A673 (cell line): Measurements from ENCODE around the gene BHLHA9. TPM values are rescaled to one million over a fixed set of nuclear protein-coding genes. Genes with fewer than 3 reads are reported as not detected.

Experiments
- BruUV-seq: library from RNA; stranded (reverse); fragments of 400-500 nt; replicated peaks from 2 replicates; lab custom pipeline; 2021; lab: Mats Ljungman, UMichigan
- CTCF ChIA-PET: fragments of 300-600 bp; sonication (Branson Sonifier 250); formaldehyde crosslinking; loops from one replicate; lab custom pipeline; 2022; ENCODE audit warnings: antibody characterized with exemption; lab: Charles Lee
- POLR2A ChIA-PET: fragments of 300-600 bp; sonication (Branson Sonifier 250); formaldehyde crosslinking; loops from one replicate; lab custom pipeline; 2022; ENCODE audit warnings: antibody characterized with exemption; ENCODE audit not compliant: low non-redundant PET; lab: Charles Lee
- DNase-seq: peaks from one replicate; pipeline ENCODE4 v3.0.0-alpha.2; 2015; ENCODE audit warnings: low spot score
- H3K27ac ChIP-seq: fragments of 200-600 bp; sonication (generic); 2 replicates; pipeline ENCODE4 v1.5.1; 2016; ENCODE audit warnings: mixed run types, low read depth, mild to moderate bottlenecking, mixed read lengths, antibody characterized with exemption, low read length; ENCODE audit not compliant: poor library complexity, severe bottlenecking
- H3K27me3 ChIP-seq: fragments of 200-600 bp; sonication (generic); replicated peaks from 2 replicates; pipeline ENCODE4 v1.6.1; 2017; ENCODE audit warnings: mixed run types, low read depth, mild to moderate bottlenecking, mixed read lengths, antibody characterized with exemption, low read length; ENCODE audit not compliant: insufficient read depth, poor library complexity
- H3K36me3 ChIP-seq: fragments of 200-600 bp; sonication (generic); 2 replicates; pipeline ENCODE4 v1.6.1; 2016; ENCODE audit warnings: mixed run types, mild to moderate bottlenecking, mixed read lengths, antibody characterized with exemption, low read length; ENCODE audit not compliant: insufficient read depth, poor library complexity, severe bottlenecking
- H3K4me1 ChIP-seq: fragments of 200-600 bp; sonication (generic); 2 replicates; pipeline ENCODE4 v1.6.1; 2017; ENCODE audit warnings: mixed run types, mild to moderate bottlenecking, mixed read lengths, antibody characterized with exemption, low read length; ENCODE audit not compliant: insufficient read depth, poor library complexity, severe bottlenecking
- H3K4me3 ChIP-seq: fragments of 200-600 bp; sonication (generic); 2 replicates; pipeline ENCODE4 v1.5.1; 2016; ENCODE audit warnings: low read depth, mixed run types, mild to moderate bottlenecking, mixed read lengths, low read length; ENCODE audit not compliant: poor library complexity, severe bottlenecking
- H3K9me3 ChIP-seq: fragments of 200-600 bp; sonication (generic); 2 replicates; pipeline ENCODE4 v1.6.1; 2016; ENCODE audit warnings: mixed run types, low read depth, mild to moderate bottlenecking, mixed read lengths, antibody characterized with exemption, low read length; ENCODE audit not compliant: poor library complexity, severe bottlenecking
- CTCF ChIP-seq: fragments of 300-800, 200-600 bp; sonication (generic); conservative IDR thresholded peaks from 2 replicates; pipeline ENCODE4 v1.5.1; 2017; ENCODE audit warnings: low read depth, mild to moderate bottlenecking, antibody characterized with exemption, low read length, moderate library complexity, mixed read lengths
- EZH2 ChIP-seq: fragments of 200-600 bp; sonication (generic); IDR thresholded peaks from 2 replicates; pipeline ENCODE4 v1.6.1; 2017; ENCODE audit warnings: borderline replicate concordance, low read depth, mild to moderate bottlenecking, mixed read lengths, antibody characterized with exemption, low read length; ENCODE audit not compliant: poor library complexity, severe bottlenecking
- intact Hi-C: fragments of 100-400 bp; cut with micrococcal nuclease; formaldehyde crosslinking; loops from one replicate; pipeline ENCODE4 v1.10.0; 2022; ENCODE audit not compliant: unreplicated experiment
- total RNA-seq: library from RNA; stranded (reverse); gene quantifications from 2 replicates; pipeline ENCODE4 v1.2.3, GENCODE V29; 2021

The BHLHA9 gene
- total RNA-seq, 1 experiment from 2014 or later = not detected

GRCh38 chr17:1294157-1294717, 24.0 kb downstream of the BHLHA9 start:
- ChIA-PET CTCF (no interaction called here), POLR2A (no interaction called here)
- H3K27me3 ChIP-seq = no peaks in the 10 kb centered on the region
- no TSS peak for BruUV-seq
- no peak for DNase-seq
- intact Hi-C loops = no loop called here
- no peaks in the 10 kb centered on the region for H3K36me3 ChIP-seq
- no peaks in the 10 kb centered on the region for H3K9me3 ChIP-seq
- H3K4me1 ChIP-seq = no peaks in the 10 kb centered on the region
- TF ChIP-seq CTCF = no peak
- TF ChIP-seq EZH2 = no peak
- H3K27ac ChIP-seq = no peak overlapping the region
- no peak overlapping the region for H3K4me3 ChIP-seq

DNA sequence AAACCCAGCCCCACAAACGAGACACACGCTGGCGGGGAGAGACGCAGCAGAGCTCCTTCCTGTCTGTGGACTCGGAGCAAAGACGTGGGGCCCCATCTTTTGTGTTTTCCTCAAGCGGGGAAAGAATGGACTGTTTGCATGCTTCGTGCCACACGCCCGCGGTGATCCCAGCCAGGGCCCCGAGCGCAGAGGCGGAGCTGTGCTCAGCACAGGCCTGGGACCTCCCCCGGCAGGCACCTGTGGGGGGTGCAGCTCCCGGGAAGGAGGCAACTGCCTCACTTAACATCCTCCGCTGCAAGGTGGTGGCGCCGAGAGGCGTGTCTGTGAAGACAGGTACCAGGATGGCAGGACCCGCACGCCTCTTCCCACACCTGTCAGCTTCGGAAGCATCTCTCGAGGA, 28.4 kb downstream of the BHLHA9 start:
- no peaks in the 10 kb centered on the region for H3K9me3 ChIP-seq
- ChIA-PET CTCF (no interaction called here), POLR2A (no interaction called here)
- TF ChIP-seq EZH2 (no peak), CTCF (no peak)
- H3K36me3 ChIP-seq = no peaks in the 10 kb centered on the region
- no peaks in the 10 kb centered on the region for H3K4me1 ChIP-seq
- BruUV-seq = no TSS peak
- H3K27ac ChIP-seq = no peak overlapping the region
- H3K4me3 ChIP-seq = no peak overlapping the region
- intact Hi-C loops = no loop called here
- no peaks in the 10 kb centered on the region for H3K27me3 ChIP-seq
- no peak for DNase-seq

DNA sequence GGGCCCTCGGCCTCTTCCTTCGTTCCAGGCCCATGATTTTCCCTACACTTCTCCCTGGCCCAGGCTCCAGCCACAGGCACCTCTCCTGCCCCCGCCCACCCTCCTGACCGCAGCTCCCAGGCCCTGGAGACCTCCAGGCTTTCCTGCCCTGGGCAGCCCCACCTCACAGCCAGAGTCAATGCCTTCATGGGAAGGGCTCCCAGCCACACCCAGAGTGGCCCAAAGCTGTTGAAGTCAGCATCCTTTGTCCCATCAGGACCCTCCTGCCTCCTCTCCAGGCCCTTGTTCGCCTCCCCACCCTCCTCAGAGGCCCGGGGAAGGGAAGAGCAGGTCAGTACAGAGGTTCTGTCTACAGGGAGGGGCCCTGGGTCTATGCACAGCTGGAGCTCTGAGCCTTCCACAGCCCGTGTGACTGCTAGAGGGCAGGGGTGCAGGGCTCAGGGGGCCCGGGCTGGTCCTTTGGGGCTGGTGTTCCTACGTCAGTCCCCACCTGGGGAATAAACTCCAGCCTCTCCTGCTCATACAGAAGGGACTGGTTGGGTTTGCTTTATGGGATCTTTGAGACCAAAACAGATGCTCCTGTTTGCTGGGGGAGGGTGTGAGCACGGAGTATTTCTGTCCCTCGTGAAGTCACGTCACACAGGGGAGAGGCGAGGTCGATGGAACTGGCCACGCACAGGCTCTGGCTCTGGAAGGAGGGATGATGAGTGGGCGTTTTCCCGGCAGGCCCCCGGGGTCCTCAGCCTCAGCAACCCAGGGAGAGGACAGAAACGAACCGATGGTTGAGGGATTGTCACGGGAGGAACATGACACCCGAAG, 29.5 kb downstream of the BHLHA9 start:
- CTCF ChIA-PET = no interaction called here

More for the DNA sequence above, 29.5 kb downstream of the BHLHA9 start:
- no peaks in the 10 kb centered on the region for H3K36me3 ChIP-seq
- no peak overlapping the region for H3K4me3 ChIP-seq
- TF ChIP-seq EZH2 (no peak), CTCF (no peak)
- H3K27me3 ChIP-seq = no peaks in the 10 kb centered on the region
- POLR2A ChIA-PET = no interaction called here
- DNase-seq = no peak
- BruUV-seq = no TSS peak
- H3K4me1 ChIP-seq = no peaks in the 10 kb centered on the region
- no peak overlapping the region for H3K27ac ChIP-seq
- H3K9me3 ChIP-seq = no peaks in the 10 kb centered on the region
- intact Hi-C loops = no loop called here
